ENCODE results near the gene LRRC1.

LRRC1 gene

DNA sequence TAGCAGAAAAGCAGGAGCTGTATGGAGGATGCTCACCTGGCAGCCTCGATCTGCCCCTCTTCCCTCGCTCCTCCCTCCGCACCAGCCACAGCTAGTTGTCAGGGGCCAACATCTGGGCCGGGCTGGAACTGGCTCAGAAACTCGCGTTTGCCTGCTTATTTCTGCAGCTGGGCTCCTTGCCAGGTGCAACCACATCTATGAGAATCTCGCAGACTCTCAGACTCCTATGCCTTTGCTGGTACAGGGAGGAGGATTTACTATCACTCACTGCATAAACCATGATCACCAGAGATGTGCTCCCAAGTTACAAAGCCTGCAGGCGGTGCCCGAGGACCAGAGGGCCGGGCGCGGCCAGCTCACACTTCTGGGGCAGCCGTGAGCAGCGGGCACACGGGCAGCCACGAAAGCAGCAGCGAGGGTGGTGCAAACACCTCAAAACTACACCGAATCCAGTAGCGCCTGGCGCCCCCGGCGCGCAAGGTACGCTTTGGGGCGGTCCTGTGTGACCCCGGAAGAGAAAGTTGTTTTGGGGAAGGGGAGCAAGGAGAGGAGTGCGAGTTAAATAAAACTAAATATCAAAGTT, 577 bp upstream of the LRRC1 start:
- peak overlapping the region in 1 of 2 experiments; percentile 53 for H3K14ac ChIP-seq (ENCODE audit: low read length in 2 of 2)
- peaks cover 12% of the 10 kb centered on the region for H3K9me3 ChIP-seq (ENCODE audit: control insufficient read depth, low read length)
- H2AFZ ChIP-seq (ENCODE audit: low read depth, low read length) = peak overlapping the region; percentile 68
- H2AK5ac ChIP-seq (ENCODE audit: low read length, severe bottlenecking) = no peak overlapping the region
- H3K4me3 ChIP-seq (ENCODE audit: insufficient read depth in 1 of 2, low read depth in 1 of 2, low read length in 2 of 2) = peak overlapping the region; percentile 87 to 91
- peak; percentile 84 for DNase-seq
- peak overlapping the region in 1 of 2 experiments; percentile 66 for H2BK12ac ChIP-seq (ENCODE audit: low read length in 2 of 2)
- H2BK15ac ChIP-seq (ENCODE audit: low read depth, poor library complexity, severe bottlenecking) = no peak overlapping the region
- H3K27me3 ChIP-seq (ENCODE audit: control insufficient read depth in 1 of 2, insufficient read depth in 1 of 2, low read length in 2 of 2) = peaks cover 0 to 10% of the 10 kb centered on the region in 2 experiments
- H3K27ac ChIP-seq (ENCODE audit: low read length, poor library complexity, severe bottlenecking) = peak overlapping the region; percentile 84
- peak overlapping the region; percentile 89 for H3K9ac ChIP-seq (ENCODE audit: low read length)
- H4K8ac ChIP-seq (ENCODE audit: low read length) = peak overlapping the region; percentile 74
- H3K4ac ChIP-seq (ENCODE audit: low read depth in 1 of 2, low read length in 2 of 2) = peak overlapping the region; percentile 46 to 93
- peak overlapping the region; percentile 77 for H3K4me2 ChIP-seq (ENCODE audit: low read length, poor library complexity, severe bottlenecking)
- H2BK5ac ChIP-seq (ENCODE audit: low read depth, low read length, poor library complexity, severe bottlenecking) = peak overlapping the region; percentile 53
- H3K4me1 ChIP-seq (ENCODE audit: control insufficient read depth, insufficient read depth, low read depth, low read length) = peaks cover 7% of the 10 kb centered on the region
- H3K79me1 ChIP-seq (replicated peaks; ENCODE audit: low read length, poor library complexity, severe bottlenecking) = peaks cover 21% of the 10 kb centered on the region
- H3K18ac ChIP-seq (ENCODE audit: low read depth in 1 of 2, low read length in 2 of 2) = peak overlapping the region; percentile 90 to 95
- peak overlapping the region; percentile 70 for H4K91ac ChIP-seq (ENCODE audit: low read length)
- no peak overlapping the region for H2BK120ac ChIP-seq (ENCODE audit: low read depth, low read length)
- no peak overlapping the region for H3K23ac ChIP-seq (ENCODE audit: low read length in 2 of 2)
- no peaks in the 10 kb centered on the region for H3K36me3 ChIP-seq (ENCODE audit: control insufficient read depth in 1 of 2, insufficient read depth in 2 of 2, low read depth in 1 of 2, low read length in 2 of 2)
- WGBS = 1% methylated on average over 15 of the region's 27 CpGs

DNA sequence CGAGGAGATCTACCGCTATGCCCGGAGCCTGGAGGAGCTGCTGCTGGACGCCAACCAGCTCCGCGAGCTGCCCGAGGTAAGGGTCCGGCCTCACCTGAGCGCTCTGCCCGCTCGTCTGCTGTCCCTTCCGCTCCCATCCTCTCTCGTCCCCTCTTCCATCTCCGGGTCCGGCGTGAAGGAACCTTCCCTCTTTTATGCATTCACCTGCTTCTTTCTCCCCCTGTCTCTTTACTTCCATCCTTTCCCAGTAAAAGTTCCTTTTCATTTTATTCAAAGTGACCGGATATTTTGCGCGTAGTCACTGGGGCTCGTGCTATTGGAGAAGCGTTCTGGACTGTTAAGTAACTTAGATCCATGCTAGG, 516 bp downstream of the LRRC1 start:
- Histone ChIP-seq H3K36me3 (ENCODE audit: control insufficient read depth in 1 of 2, insufficient read depth in 2 of 2, low read depth in 1 of 2, low read length in 2 of 2) (no peaks in the 10 kb centered on the region), H3K14ac (ENCODE audit: low read length in 2 of 2) (peak overlapping the region in 1 of 2 experiments; percentile 84), H2BK5ac (ENCODE audit: low read depth, low read length, poor library complexity, severe bottlenecking) (no peak overlapping the region), H2BK15ac (ENCODE audit: low read depth, poor library complexity, severe bottlenecking) (no peak overlapping the region), H3K27ac (ENCODE audit: low read length, poor library complexity, severe bottlenecking) (no peak overlapping the region), H3K27me3 (ENCODE audit: control insufficient read depth in 1 of 2, insufficient read depth in 1 of 2, low read length in 2 of 2) (peaks cover 0 to 10% of the 10 kb centered on the region in 2 experiments), H3K9me3 (ENCODE audit: control insufficient read depth, low read length) (peaks cover 4% of the 10 kb centered on the region), H4K8ac (ENCODE audit: low read length) (no peak overlapping the region), H2BK120ac (ENCODE audit: low read depth, low read length) (peak overlapping the region; percentile 58), H2BK12ac (ENCODE audit: low read length in 2 of 2) (no peak overlapping the region), H3K23ac (ENCODE audit: low read length in 2 of 2) (no peak overlapping the region), H3K18ac (ENCODE audit: low read depth in 1 of 2, low read length in 2 of 2) (peak overlapping the region; percentile 71 to 78), H3K79me1 (replicated peaks; ENCODE audit: low read length, poor library complexity, severe bottlenecking) (peaks cover 27% of the 10 kb centered on the region), H3K4me3 (ENCODE audit: insufficient read depth in 1 of 2, low read depth in 1 of 2, low read length in 2 of 2) (peak overlapping the region; percentile 87 to 91), H3K4me1 (ENCODE audit: control insufficient read depth, insufficient read depth, low read depth, low read length) (peaks cover 7% of the 10 kb centered on the region), H2AK5ac (ENCODE audit: low read length, severe bottlenecking) (no peak overlapping the region), H4K91ac (ENCODE audit: low read length) (no peak overlapping the region), H3K9ac (ENCODE audit: low read length) (peak overlapping the region; percentile 89), H3K4me2 (ENCODE audit: low read length, poor library complexity, severe bottlenecking) (peak overlapping the region; percentile 78), H2AFZ (ENCODE audit: low read depth, low read length) (peak overlapping the region; percentile 20), H3K4ac (ENCODE audit: low read depth in 1 of 2, low read length in 2 of 2) (no peak overlapping the region)
- DNase-seq = peak; percentile 26
- WGBS = under 1% methylated on average over 21 of the region's 21 CpGs

DNA sequence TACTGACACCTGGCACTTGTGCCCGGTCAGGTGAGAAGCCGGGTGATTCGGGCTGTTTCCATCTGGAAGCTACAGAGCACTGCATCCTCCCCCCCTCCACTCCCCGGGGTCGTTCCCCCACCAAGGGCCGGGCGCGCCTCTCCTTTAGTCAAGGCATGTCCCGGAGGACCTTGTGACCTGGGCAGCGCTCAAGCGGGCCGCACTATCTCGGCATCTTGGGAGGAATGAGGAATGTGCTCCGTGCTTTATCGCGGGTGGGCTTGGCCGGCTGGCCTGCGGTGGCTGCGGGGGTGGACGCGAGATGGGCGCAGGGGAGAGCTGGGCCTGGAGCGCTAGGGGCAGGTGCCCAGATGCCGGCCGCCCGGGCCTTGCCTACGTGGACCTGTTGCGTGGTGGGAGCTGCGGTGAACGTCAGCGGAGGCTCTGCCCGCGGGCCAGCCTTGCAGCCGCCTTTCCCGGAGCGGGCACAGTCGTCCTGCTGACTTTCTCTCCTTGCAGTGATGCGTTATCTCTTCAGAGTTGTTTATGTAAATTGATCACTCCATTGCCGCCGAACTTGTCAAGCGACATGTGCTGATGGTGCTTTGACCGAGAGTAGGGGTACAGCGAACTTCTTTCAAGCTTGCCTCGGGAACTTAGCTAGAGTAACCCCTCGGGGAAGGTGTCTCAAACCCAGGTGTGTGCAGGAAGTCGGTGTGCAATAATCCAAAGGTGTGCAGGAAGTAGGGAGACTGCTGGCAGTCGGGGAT, 1.1 kb downstream of the LRRC1 start:
- Histone ChIP-seq H3K27me3 (ENCODE audit: control insufficient read depth in 1 of 2, insufficient read depth in 1 of 2, low read length in 2 of 2) (peaks cover 0 to 10% of the 10 kb centered on the region in 2 experiments), H2AFZ (ENCODE audit: low read depth, low read length) (peak overlapping the region; percentile 64), H3K23ac (ENCODE audit: low read length in 2 of 2) (peak overlapping the region in 1 of 2 experiments; percentile 66), H2BK5ac (ENCODE audit: low read depth, low read length, poor library complexity, severe bottlenecking) (no peak overlapping the region), H4K8ac (ENCODE audit: low read length) (no peak overlapping the region), H2AK5ac (ENCODE audit: low read length, severe bottlenecking) (no peak overlapping the region), H3K4me2 (ENCODE audit: low read length, poor library complexity, severe bottlenecking) (peak overlapping the region; percentile 78), H3K14ac (ENCODE audit: low read length in 2 of 2) (peak overlapping the region in 1 of 2 experiments; percentile 19), H3K4me1 (ENCODE audit: control insufficient read depth, insufficient read depth, low read depth, low read length) (peaks cover 7% of the 10 kb centered on the region), H3K9ac (ENCODE audit: low read length) (peak overlapping the region; percentile 89), H3K36me3 (ENCODE audit: control insufficient read depth in 1 of 2, insufficient read depth in 2 of 2, low read depth in 1 of 2, low read length in 2 of 2) (no peaks in the 10 kb centered on the region), H3K4me3 (ENCODE audit: insufficient read depth in 1 of 2, low read depth in 1 of 2, low read length in 2 of 2) (peak overlapping the region; percentile 87 to 91), H3K79me1 (replicated peaks; ENCODE audit: low read length, poor library complexity, severe bottlenecking) (peaks cover 29% of the 10 kb centered on the region), H2BK120ac (ENCODE audit: low read depth, low read length) (no peak overlapping the region), H2BK12ac (ENCODE audit: low read length in 2 of 2) (no peak overlapping the region), H3K18ac (ENCODE audit: low read depth in 1 of 2, low read length in 2 of 2) (no peak overlapping the region), H3K4ac (ENCODE audit: low read depth in 1 of 2, low read length in 2 of 2) (no peak overlapping the region), H3K27ac (ENCODE audit: low read length, poor library complexity, severe bottlenecking) (no peak overlapping the region), H2BK15ac (ENCODE audit: low read depth, poor library complexity, severe bottlenecking) (no peak overlapping the region), H3K9me3 (ENCODE audit: control insufficient read depth, low read length) (peaks cover under 1% of the 10 kb centered on the region), H4K91ac (ENCODE audit: low read length) (no peak overlapping the region)
- peak; percentile 35 for DNase-seq
- WGBS = 4% methylated on average over 38 of the region's 47 CpGs

DNA sequence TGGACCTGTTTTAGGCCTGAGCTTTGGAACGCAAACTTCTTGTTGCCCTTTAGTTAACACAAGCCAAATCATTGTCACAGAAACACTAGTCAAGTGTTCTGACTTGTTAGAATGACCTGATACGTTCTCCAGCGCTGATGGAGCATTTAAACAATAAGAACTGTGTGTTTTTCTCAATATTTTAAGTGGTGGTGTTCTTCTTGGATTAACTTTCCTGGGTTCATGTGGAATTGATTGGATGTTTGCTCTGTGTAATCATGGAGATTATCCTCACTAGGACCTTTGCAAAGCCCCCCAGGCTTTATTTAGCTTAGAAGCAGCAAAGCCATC, 1.6 kb downstream of the LRRC1 start:
- Histone ChIP-seq H3K4me2 (ENCODE audit: low read length, poor library complexity, severe bottlenecking) (peak overlapping the region; percentile 78), H2BK5ac (ENCODE audit: low read depth, low read length, poor library complexity, severe bottlenecking) (no peak overlapping the region), H2AFZ (ENCODE audit: low read depth, low read length) (peak overlapping the region; percentile 64), H3K27me3 (ENCODE audit: control insufficient read depth in 1 of 2, insufficient read depth in 1 of 2, low read length in 2 of 2) (peaks cover 0 to 10% of the 10 kb centered on the region in 2 experiments), H3K14ac (ENCODE audit: low read length in 2 of 2) (peak overlapping the region in 1 of 2 experiments; percentile 19), H2BK120ac (ENCODE audit: low read depth, low read length) (no peak overlapping the region), H3K36me3 (ENCODE audit: control insufficient read depth in 1 of 2, insufficient read depth in 2 of 2, low read depth in 1 of 2, low read length in 2 of 2) (no peaks in the 10 kb centered on the region), H3K27ac (ENCODE audit: low read length, poor library complexity, severe bottlenecking) (no peak overlapping the region), H2AK5ac (ENCODE audit: low read length, severe bottlenecking) (no peak overlapping the region), H3K4ac (ENCODE audit: low read depth in 1 of 2, low read length in 2 of 2) (no peak overlapping the region), H3K4me3 (ENCODE audit: insufficient read depth in 1 of 2, low read depth in 1 of 2, low read length in 2 of 2) (peak overlapping the region; percentile 87 to 91), H3K23ac (ENCODE audit: low read length in 2 of 2) (peak overlapping the region in 1 of 2 experiments; percentile 53), H3K79me1 (replicated peaks; ENCODE audit: low read length, poor library complexity, severe bottlenecking) (peaks cover 31% of the 10 kb centered on the region), H3K9ac (ENCODE audit: low read length) (no peak overlapping the region), H4K91ac (ENCODE audit: low read length) (no peak overlapping the region), H3K4me1 (ENCODE audit: control insufficient read depth, insufficient read depth, low read depth, low read length) (peaks cover 7% of the 10 kb centered on the region), H4K8ac (ENCODE audit: low read length) (no peak overlapping the region), H2BK15ac (ENCODE audit: low read depth, poor library complexity, severe bottlenecking) (no peak overlapping the region), H3K9me3 (ENCODE audit: control insufficient read depth, low read length) (no peaks in the 10 kb centered on the region), H3K18ac (ENCODE audit: low read depth in 1 of 2, low read length in 2 of 2) (no peak overlapping the region), H2BK12ac (ENCODE audit: low read length in 2 of 2) (no peak overlapping the region)
- WGBS = 67% methylated on average over 3 of the region's 3 CpGs
- no peak for DNase-seq
